ENCODE results near the gene MEMO1.

DNA sequence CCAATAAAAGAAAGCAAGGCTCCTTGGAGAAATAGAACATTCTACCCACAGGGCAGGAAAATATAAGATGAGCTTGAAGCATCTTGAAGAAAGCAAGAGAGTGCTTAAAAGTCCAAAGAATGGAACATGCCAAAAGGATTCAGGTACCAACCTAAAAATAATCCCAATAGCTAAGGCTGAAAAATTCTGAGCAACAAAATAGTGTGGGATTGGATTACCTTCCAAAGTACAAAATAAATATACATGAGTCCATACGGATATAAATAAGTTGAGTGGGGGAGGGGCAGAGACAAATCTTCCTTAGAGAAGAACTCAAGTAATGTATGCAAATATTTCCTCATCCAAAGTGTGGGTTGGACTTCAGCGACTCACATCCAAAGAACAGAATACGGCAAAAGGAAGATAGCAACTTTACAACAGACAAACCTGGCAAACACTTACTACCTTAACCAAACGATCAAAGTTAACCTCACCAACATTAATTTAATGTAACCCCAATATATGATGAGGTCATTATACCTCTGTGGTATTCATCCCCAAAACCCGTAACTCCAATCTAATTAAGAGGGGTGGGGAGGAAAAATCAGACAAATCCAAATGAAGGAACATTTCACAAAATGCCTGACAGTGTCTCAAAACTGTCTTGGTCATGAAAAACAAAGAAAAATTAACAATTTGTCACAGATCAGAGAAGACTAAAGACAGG, 26.9 kb downstream of the MEMO1 start:
- TF ChIP-seq CTCF (IDR thresholded peaks at IDR 0.05) (no peak), POLR2A (IDR thresholded peaks at IDR 0.05) (no peak)
